Activated naive CD8-positive, alpha-beta T cell treated with anti-CD3 and anti-CD28 coated beads for 36 hours (primary cell): ENCODE data around the gene CD209. TPM values are rescaled to one million over a fixed set of nuclear protein-coding genes. Genes with fewer than 3 reads are reported as not detected.

ENCODE experiments used
- DNase-seq: peaks from one replicate; pipeline ENCODE4 v3.0.0; 2021
- H3K27ac Mint-ChIP-seq: one replicate; pipeline ENCODE4 v1.8.0; 2022; ENCODE audit warnings: mild to moderate bottlenecking, moderate library complexity, mixed read lengths
- H3K27me3 Mint-ChIP-seq: one replicate; pipeline ENCODE4 v1.8.0; 2022; ENCODE audit warnings: mild to moderate bottlenecking, mixed read lengths
- H3K36me3 Mint-ChIP-seq: one replicate; pipeline ENCODE4 v1.8.0; 2021; ENCODE audit warnings: mild to moderate bottlenecking, mixed read lengths
- H3K4me1 Mint-ChIP-seq: one replicate; pipeline ENCODE4 v1.8.0; 2021; ENCODE audit warnings: mixed read lengths
- H3K4me3 Mint-ChIP-seq: one replicate; pipeline ENCODE4 v1.8.0; 2022; ENCODE audit warnings: mild to moderate bottlenecking, moderate library complexity, mixed read lengths
- H3K9me3 Mint-ChIP-seq: one replicate; pipeline ENCODE4 v1.8.0; 2022; ENCODE audit warnings: mixed read lengths
- total RNA-seq, 2 experiments: library from RNA; stranded (reverse); gene quantifications; one replicate each; pipeline ENCODE4 v1.2.3, GENCODE V29; 2021

CD209 gene
- total RNA-seq, 2 experiments from 2014 or later = not detected

- Mint-ChIP-seq H3K4me3 (no peak overlapping the region), H3K27me3 (peaks cover 24% of the 10 kb centered on the region), H3K27ac (no peak overlapping the region), H3K9me3 (no peaks in the 10 kb centered on the region), H3K4me1 (peaks cover 10% of the 10 kb centered on the region), H3K36me3 (no peaks in the 10 kb centered on the region)
- DNase-seq = no peak
Observed at GRCh38 chr19:7736148-7736547, 11.2 kb downstream of the CD209 start.

- H3K4me3 Mint-ChIP-seq = no peak overlapping the region
- no peak overlapping the region for H3K27ac Mint-ChIP-seq
- peaks cover 25% of the 10 kb centered on the region for H3K27me3 Mint-ChIP-seq
- DNase-seq = no peak
- H3K36me3 Mint-ChIP-seq = no peaks in the 10 kb centered on the region
- no peaks in the 10 kb centered on the region for H3K9me3 Mint-ChIP-seq
- peaks cover 16% of the 10 kb centered on the region for H3K4me1 Mint-ChIP-seq
Observed at GRCh38 chr19:7734220-7735203, 12.8 kb downstream of the CD209 start.

GRCh38 chr19:7733376-7733775, 14.0 kb downstream of the CD209 start:
- Mint-ChIP-seq H3K9me3 (no peaks in the 10 kb centered on the region), H3K4me1 (peaks cover 15% of the 10 kb centered on the region), H3K27ac (no peak overlapping the region), H3K36me3 (no peaks in the 10 kb centered on the region), H3K4me3 (no peak overlapping the region), H3K27me3 (peaks cover 37% of the 10 kb centered on the region)
- no peak for DNase-seq

GRCh38 chr19:7732045-7732444, 15.3 kb downstream of the CD209 start, which contains the start of gene CLEC4G:
TSS of gene CLEC4G (minus strand) at chr19:7732110. CDS start at chr19:7732102, 8 bp downstream.
- no peak for DNase-seq
- Mint-ChIP-seq H3K9me3 (no peaks in the 10 kb centered on the region), H3K27ac (no peak within 1 kb of the TSS), H3K4me3 (peak within 1 kb of the TSS; percentile 44), H3K4me1 (peaks cover 7% of the 10 kb centered on the region), H3K36me3 (no peaks in the 10 kb centered on the region), H3K27me3 (peaks cover 49% of the 10 kb centered on the region)

DNA sequence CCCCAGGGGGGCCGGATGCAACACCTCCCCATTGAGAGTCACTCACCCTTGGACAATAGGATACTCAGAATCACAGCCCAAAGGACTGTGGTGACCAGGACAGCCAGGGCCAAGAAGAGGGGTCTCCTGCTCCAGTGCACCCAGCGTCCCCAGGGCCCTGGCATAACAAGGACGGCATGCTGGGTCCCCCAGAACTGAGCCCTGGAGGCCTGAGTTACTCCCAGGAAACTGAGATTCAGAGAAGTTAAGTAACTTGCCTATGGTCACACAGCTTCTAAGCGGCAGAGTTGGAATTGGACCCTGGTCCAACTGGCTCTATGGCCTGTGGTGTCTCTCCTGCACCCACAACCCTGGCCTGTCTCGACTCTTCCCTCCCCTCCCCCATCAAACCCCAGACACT, 15.7 kb downstream of the CD209 start:
- peaks cover 49% of the 10 kb centered on the region for H3K27me3 Mint-ChIP-seq
- H3K4me1 Mint-ChIP-seq = peaks cover 7% of the 10 kb centered on the region
- no peak overlapping the region for H3K4me3 Mint-ChIP-seq
- no peaks in the 10 kb centered on the region for H3K9me3 Mint-ChIP-seq
- no peak for DNase-seq
- no peak overlapping the region for H3K27ac Mint-ChIP-seq
- H3K36me3 Mint-ChIP-seq = no peaks in the 10 kb centered on the region

DNA sequence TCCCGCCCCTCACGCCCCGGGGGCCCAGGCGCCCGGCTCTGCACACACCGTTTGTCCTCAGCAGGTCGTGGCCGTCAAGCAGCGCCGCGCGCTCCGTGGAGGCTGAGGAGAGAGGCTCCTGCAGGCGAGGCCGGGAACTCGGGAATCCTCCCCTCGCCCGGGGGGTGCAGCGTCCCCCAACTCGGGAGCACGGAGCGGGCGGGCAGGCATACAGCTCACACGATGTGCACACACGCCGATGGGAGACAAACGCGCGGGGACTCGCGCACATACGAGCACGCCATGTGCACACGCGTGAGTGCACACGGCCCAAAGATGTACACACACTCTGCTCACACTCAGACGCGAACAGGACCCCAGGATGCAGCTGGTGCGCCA, 16.1 kb downstream of the CD209 start:
- peaks cover 49% of the 10 kb centered on the region for H3K27me3 Mint-ChIP-seq

DNA sequence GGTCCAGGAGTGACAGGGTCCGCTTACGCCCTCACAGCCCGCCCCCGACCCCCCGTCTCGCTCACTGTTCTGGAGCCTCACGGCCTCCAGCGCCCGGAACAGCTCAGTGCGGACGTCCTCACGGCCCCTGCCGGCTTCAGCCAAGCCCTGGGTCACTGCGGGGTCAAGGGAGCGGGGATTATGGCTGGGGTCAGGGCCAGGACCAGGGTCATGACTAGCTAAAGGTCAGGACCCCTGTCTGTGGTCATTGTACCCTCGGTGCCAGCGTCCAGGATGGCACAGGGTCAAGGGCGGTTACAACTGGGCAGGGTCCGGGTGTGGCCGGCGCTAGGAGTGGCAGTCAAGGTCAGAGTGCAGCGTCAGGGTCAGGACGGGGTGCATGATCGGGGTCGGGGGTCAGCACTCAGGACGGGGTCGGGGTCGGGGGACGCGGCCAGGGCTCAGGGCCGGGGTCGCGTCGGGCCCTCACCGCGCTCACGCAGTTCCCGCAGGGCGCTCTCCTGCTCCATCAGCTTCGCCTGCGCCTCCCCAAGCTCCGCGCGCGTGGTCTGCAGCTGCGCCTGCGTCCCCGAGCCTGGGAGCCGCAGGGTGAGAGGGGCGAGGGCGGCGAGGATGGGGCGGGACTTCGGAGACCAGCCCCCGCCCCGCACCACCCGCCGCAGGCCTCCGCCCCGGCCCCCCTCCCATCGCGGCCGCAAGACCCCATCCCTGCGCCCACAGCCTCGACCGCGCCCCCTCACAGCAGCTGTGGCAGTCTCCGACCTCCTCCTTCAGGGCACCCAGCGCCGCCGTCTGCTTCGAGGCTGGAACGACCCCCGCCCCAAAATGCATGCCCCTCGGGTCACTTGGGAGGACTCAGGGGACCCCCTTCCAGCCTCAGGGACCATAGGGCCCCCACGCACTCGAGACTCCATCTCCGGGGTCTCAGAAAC, 16.8 kb downstream of the CD209 start:
- no peaks in the 10 kb centered on the region for H3K9me3 Mint-ChIP-seq
- no peak for DNase-seq
- H3K36me3 Mint-ChIP-seq = no peaks in the 10 kb centered on the region
- peaks cover 7% of the 10 kb centered on the region for H3K4me1 Mint-ChIP-seq
- H3K27ac Mint-ChIP-seq = no peak overlapping the region
- H3K27me3 Mint-ChIP-seq = peaks cover 49% of the 10 kb centered on the region
- peak overlapping the region; percentile 44 for H3K4me3 Mint-ChIP-seq

More for the DNA sequence above, 16.1 kb downstream of the CD209 start:
- H3K4me1 Mint-ChIP-seq = peaks cover 7% of the 10 kb centered on the region
- no peaks in the 10 kb centered on the region for H3K9me3 Mint-ChIP-seq
- no peaks in the 10 kb centered on the region for H3K36me3 Mint-ChIP-seq
- H3K27ac Mint-ChIP-seq = no peak overlapping the region
- DNase-seq = no peak
- H3K4me3 Mint-ChIP-seq = no peak overlapping the region

DNA sequence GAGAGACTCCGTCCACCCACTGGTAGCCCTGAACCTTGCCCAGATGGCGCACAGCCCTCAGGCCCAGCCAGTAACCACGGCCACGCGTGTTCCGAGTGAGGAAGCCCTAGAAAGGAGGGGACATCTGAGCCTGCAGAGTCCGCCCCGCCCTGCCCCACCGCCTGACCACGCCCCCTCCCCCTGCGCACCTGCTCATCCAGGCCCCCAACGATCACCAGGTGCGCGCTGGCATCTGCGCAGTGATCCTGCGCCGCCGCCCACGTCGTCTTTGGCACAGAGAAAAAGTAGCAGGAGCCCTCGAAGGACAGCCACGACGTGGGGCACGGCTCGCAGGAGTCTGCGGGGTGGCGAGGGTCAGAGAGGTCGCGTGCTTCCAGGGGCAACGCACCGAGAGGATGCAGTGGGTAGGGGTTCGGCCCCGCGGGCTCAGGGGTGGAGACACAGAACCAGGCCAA, 17.5 kb downstream of the CD209 start:
- H3K4me3 Mint-ChIP-seq = peak overlapping the region; percentile 25
- H3K4me1 Mint-ChIP-seq = peaks cover 7% of the 10 kb centered on the region
- no peak for DNase-seq
- no peak overlapping the region for H3K27ac Mint-ChIP-seq
- H3K9me3 Mint-ChIP-seq = no peaks in the 10 kb centered on the region
- no peaks in the 10 kb centered on the region for H3K36me3 Mint-ChIP-seq
- H3K27me3 Mint-ChIP-seq = peaks cover 49% of the 10 kb centered on the region

DNA sequence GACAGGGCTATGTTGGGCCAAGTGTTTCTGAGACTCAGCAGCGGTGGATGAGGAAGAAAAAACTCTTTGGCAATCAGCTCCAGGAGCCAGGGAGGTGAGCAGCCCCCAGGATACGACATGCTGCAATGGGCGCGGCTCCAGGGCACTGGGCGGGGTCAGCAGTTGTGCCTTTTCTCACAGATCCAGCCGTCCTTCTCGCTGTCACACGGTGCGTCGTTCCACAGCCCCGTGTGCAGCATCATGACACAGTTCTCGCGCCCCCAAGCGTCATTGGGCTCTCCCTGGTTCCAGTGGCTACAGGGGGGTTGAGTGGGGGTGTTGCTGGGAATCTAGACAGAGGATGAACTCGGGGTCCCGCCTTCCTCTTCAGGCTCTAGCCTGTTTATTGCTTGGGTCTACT, 18.1 kb downstream of the CD209 start:
- Mint-ChIP-seq H3K27me3 (peaks cover 49% of the 10 kb centered on the region), H3K9me3 (no peaks in the 10 kb centered on the region), H3K4me3 (no peak overlapping the region), H3K4me1 (peaks cover 7% of the 10 kb centered on the region), H3K27ac (no peak overlapping the region), H3K36me3 (no peaks in the 10 kb centered on the region)
- DNase-seq = no peak

- no peak overlapping the region for H3K27ac Mint-ChIP-seq
- no peaks in the 10 kb centered on the region for H3K9me3 Mint-ChIP-seq
- DNase-seq = no peak
Observed at GRCh38 chr19:7725791-7726190, 21.5 kb downstream of the CD209 start.

GRCh38 chr19:7722231-7722651, 25.1 kb downstream of the CD209 start:
- no peak overlapping the region for H3K4me3 Mint-ChIP-seq
- peaks cover 10% of the 10 kb centered on the region for H3K4me1 Mint-ChIP-seq
- H3K27me3 Mint-ChIP-seq = peaks cover 1% of the 10 kb centered on the region
- H3K36me3 Mint-ChIP-seq = peaks cover 4% of the 10 kb centered on the region
- no peak overlapping the region for H3K27ac Mint-ChIP-seq
- DNase-seq = no peak
- H3K9me3 Mint-ChIP-seq = no peaks in the 10 kb centered on the region

More at GRCh38 chr19:7725791-7726190, 21.5 kb downstream of the CD209 start:
- H3K4me1 Mint-ChIP-seq = peaks cover 9% of the 10 kb centered on the region
- peaks cover 35% of the 10 kb centered on the region for H3K27me3 Mint-ChIP-seq
- H3K4me3 Mint-ChIP-seq = no peak overlapping the region
- no peaks in the 10 kb centered on the region for H3K36me3 Mint-ChIP-seq

- Mint-ChIP-seq H3K4me1 (peaks cover 10% of the 10 kb centered on the region), H3K9me3 (peaks cover 7% of the 10 kb centered on the region), H3K27me3 (no peaks in the 10 kb centered on the region), H3K4me3 (no peak overlapping the region), H3K36me3 (peaks cover 10% of the 10 kb centered on the region), H3K27ac (no peak overlapping the region)
- no peak for DNase-seq
Observed at GRCh38 chr19:7720351-7720750, 27.0 kb downstream of the CD209 start.

DNA sequence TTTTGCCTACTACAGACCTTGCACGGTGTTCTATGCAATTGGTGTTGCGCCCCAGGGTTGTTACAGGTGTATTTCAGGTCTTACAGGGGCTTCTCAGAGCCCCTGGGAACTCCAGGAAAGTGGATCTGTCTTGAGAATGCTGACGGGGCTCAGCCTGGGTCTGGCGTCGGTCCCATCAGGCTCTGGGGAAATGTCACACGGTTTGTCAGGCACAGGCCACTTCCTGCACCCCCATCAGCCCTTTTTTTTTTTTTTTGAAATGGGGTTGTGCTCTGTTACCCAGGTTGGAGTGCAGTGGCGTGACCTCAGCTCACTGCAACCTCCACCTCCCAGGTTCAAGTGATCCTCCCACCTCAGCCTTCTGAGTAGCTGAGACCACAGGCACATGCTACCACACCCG, 28.7 kb downstream of the CD209 start:
- Mint-ChIP-seq H3K9me3 (peaks cover 7% of the 10 kb centered on the region), H3K4me3 (no peak overlapping the region)
- no peak for DNase-seq

GRCh38 chr19:7716762-7717161, 30.6 kb downstream of the CD209 start:
- DNase-seq = no peak
- Mint-ChIP-seq H3K27ac (no peak overlapping the region), H3K4me3 (no peak overlapping the region), H3K4me1 (peaks cover 19% of the 10 kb centered on the region), H3K9me3 (peaks cover 7% of the 10 kb centered on the region), H3K36me3 (peaks cover 11% of the 10 kb centered on the region), H3K27me3 (no peaks in the 10 kb centered on the region)

More for the DNA sequence above, 28.7 kb downstream of the CD209 start:
- Mint-ChIP-seq H3K27ac (peak overlapping the region; percentile 72), H3K36me3 (peaks cover 11% of the 10 kb centered on the region), H3K27me3 (no peaks in the 10 kb centered on the region), H3K4me1 (peaks cover 19% of the 10 kb centered on the region)

DNA sequence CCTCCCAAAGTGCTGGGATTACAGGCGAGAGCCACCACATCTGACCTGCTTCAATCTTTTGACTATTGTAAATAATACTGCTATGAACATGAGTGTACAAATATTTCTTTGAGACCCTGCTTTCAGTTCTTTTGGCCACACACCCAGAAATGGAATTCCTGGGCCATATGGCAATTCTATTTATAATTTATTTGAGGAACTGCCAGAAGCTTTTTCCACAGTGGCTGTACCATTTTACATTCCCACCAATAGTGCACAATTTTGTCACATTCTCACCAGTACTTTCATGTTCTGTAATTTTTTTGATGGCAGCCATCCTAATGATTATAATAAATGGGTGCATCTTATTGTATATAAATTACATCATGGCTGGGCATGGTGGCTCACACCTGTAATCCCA, 31.7 kb downstream of the CD209 start:
- no peaks in the 10 kb centered on the region for H3K27me3 Mint-ChIP-seq
- H3K36me3 Mint-ChIP-seq = peaks cover 11% of the 10 kb centered on the region
- H3K4me1 Mint-ChIP-seq = peaks cover 17% of the 10 kb centered on the region
- H3K27ac Mint-ChIP-seq = no peak overlapping the region
- no peak overlapping the region for H3K4me3 Mint-ChIP-seq
- H3K9me3 Mint-ChIP-seq = peaks cover 7% of the 10 kb centered on the region
- DNase-seq = no peak
